ENCODE data around the gene FAM32A. TPM values are rescaled to one million over a fixed set of nuclear protein-coding genes. Genes with fewer than 3 reads are reported as not detected.

Gene FAM32A
- polyA plus RNA-seq, 2 donors = 63.0 to 68.5 TPM

- Histone ChIP-seq H3K36me3 (ENCODE audit: control insufficient read depth in 2 of 2, insufficient read depth in 2 of 2, low read length in 1 of 2) (peaks cover 0 to 17% of the 10 kb centered on the region in 2 donors), H3K27ac (ENCODE audit: low read depth in 2 of 2, low read length in 1 of 2) (no peak overlapping the region), H3K4me1 (ENCODE audit: control insufficient read depth in 2 of 2, insufficient read depth in 2 of 2, low read length in 1 of 2) (peaks cover 0 to 4% of the 10 kb centered on the region in 2 donors), H3K27me3 (ENCODE audit: control insufficient read depth in 1 of 2, insufficient read depth in 2 of 2, low read length in 2 of 2) (no peaks in the 10 kb centered on the region), H3K9me3 (ENCODE audit: control insufficient read depth in 2 of 2, insufficient read depth in 1 of 2, low read depth in 1 of 2, low read length in 1 of 2) (peaks cover 0 to 7% of the 10 kb centered on the region in 2 donors), H3K4me3 (ENCODE audit: low read depth in 1 of 2, low read length in 2 of 2) (no peak overlapping the region)
- 89 to 90% methylated on average over 13 of the region's 13 CpGs for WGBS, 2 donors
Observed at GRCh38 chr19:16216744-16217670, 31.8 kb downstream of the FAM32A start.

DNA sequence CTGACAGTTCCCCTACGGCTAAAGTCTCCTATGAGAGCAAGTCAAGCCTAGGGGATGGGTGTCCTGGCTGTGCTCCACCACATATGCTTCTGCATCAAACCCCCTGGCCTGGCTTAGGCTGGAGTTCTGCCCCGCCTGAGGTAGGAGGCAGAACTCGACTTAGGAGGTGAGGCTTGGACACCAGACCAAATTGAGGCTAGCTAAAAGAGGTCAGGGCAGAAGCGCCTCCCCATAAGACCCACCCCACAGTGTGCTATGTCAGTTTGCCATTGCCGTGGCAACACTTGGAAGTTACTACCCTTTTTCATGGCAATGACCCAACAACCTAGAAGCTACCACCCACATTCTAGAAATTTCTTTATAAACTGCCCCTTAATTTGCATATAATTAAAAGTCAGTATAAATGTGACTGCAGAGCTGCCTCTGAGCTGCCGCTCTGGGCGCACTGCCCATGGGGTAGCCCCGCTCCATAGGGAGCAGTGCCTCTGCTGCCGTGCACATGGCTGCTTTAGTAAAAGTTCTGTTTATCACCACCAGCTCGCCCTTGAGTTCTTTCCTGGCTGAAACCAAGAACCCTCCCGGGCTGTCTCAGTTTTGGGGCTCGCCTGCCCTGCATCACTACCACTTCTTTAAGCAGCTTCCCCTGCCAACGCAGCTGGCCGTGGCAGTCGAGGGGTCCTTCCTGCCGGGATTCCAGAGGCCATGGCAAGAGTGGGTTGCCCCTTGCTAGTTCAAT is 32.7 kb downstream of the FAM32A start:
- no peaks in the 10 kb centered on the region for H3K27me3 ChIP-seq (ENCODE audit: control insufficient read depth in 1 of 2, insufficient read depth in 2 of 2, low read length in 2 of 2)
- H3K9me3 ChIP-seq (ENCODE audit: control insufficient read depth in 2 of 2, insufficient read depth in 1 of 2, low read depth in 1 of 2, low read length in 1 of 2) = peaks cover 0 to 7% of the 10 kb centered on the region in 2 donors
- WGBS, 2 donors = 90 to 93% methylated on average over 16 of the region's 16 CpGs
- H3K4me3 ChIP-seq (ENCODE audit: low read depth in 1 of 2, low read length in 2 of 2) = no peak overlapping the region
- peaks cover 0 to 17% of the 10 kb centered on the region in 2 donors for H3K36me3 ChIP-seq (ENCODE audit: control insufficient read depth in 2 of 2, insufficient read depth in 2 of 2, low read length in 1 of 2)
- H3K27ac ChIP-seq (ENCODE audit: low read depth in 2 of 2, low read length in 1 of 2) = no peak overlapping the region
- peaks cover 0 to 4% of the 10 kb centered on the region in 2 donors for H3K4me1 ChIP-seq (ENCODE audit: control insufficient read depth in 2 of 2, insufficient read depth in 2 of 2, low read length in 1 of 2)

DNA sequence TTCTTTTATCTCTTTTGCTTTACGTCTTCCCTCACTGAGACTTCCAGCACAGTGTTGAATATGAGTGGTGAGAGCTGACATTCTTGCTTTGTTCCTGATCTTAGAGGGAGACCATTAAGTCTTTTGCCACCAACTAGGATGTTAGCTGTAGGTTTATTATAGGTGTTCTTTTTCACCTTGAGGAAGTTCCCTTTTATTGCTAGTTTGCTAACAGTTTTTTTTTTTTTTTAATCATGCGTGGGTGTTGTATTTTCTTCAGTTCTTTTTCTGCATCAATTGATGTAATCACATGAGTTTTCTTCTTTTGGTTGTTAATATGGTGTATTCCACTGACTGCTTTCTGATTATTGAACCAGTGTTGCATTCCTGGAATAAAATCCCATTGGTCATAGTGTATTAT is 33.6 kb downstream of the FAM32A start:
- H3K4me1 ChIP-seq (ENCODE audit: control insufficient read depth in 2 of 2, insufficient read depth in 2 of 2, low read length in 1 of 2) = peaks cover 0 to 4% of the 10 kb centered on the region in 2 donors
- WGBS, 2 donors = 92 to 96% methylated on average over 2 of the region's 2 CpGs
- H3K27me3 ChIP-seq (ENCODE audit: control insufficient read depth in 1 of 2, insufficient read depth in 2 of 2, low read length in 2 of 2) = no peaks in the 10 kb centered on the region
- H3K9me3 ChIP-seq (ENCODE audit: control insufficient read depth in 2 of 2, insufficient read depth in 1 of 2, low read depth in 1 of 2, low read length in 1 of 2) = peaks cover 0 to 7% of the 10 kb centered on the region in 2 donors
- no peak overlapping the region for H3K4me3 ChIP-seq (ENCODE audit: low read depth in 1 of 2, low read length in 2 of 2)
- no peak overlapping the region for H3K27ac ChIP-seq (ENCODE audit: low read depth in 2 of 2, low read length in 1 of 2)
- H3K36me3 ChIP-seq (ENCODE audit: control insufficient read depth in 2 of 2, insufficient read depth in 2 of 2, low read length in 1 of 2) = peaks cover 3 to 22% of the 10 kb centered on the region in 2 donors

DNA sequence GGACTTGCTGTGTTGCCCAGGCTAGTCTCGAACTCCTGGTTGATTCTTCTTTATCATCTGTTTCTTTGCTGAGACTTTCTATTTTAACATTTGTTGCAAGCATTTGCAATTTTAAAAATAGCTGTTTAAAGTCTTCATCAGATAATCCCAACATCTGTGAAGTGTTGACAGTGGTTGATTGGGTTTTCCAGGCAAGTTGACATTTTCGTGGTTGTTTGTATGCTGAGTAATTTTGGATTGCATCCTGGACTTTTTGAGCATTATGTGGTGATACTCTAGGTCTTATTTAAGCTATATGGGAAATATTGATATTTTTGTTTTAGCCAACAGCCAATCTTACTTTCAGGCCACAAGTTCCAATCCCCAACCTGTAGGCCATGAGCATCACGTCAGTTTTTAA is 37.6 kb downstream of the FAM32A start:
- Histone ChIP-seq H3K27me3 (ENCODE audit: control insufficient read depth in 1 of 2, insufficient read depth in 2 of 2, low read length in 2 of 2) (no peaks in the 10 kb centered on the region), H3K27ac (ENCODE audit: low read depth in 2 of 2, low read length in 1 of 2) (no peak overlapping the region), H3K9me3 (ENCODE audit: control insufficient read depth in 2 of 2, insufficient read depth in 1 of 2, low read depth in 1 of 2, low read length in 1 of 2) (peaks cover 0 to 7% of the 10 kb centered on the region in 2 donors), H3K36me3 (ENCODE audit: control insufficient read depth in 2 of 2, insufficient read depth in 2 of 2, low read length in 1 of 2) (peaks cover 28 to 37% of the 10 kb centered on the region in 2 donors), H3K4me1 (ENCODE audit: control insufficient read depth in 2 of 2, insufficient read depth in 2 of 2, low read length in 1 of 2) (no peaks in the 10 kb centered on the region), H3K4me3 (ENCODE audit: low read depth in 1 of 2, low read length in 2 of 2) (no peak overlapping the region)
- WGBS, 2 donors = 90 to 91% methylated on average over 3 of the region's 3 CpGs

GRCh38 chr19:16223746-16224145 is 38.5 kb downstream of the FAM32A start:
- peaks cover 0 to 7% of the 10 kb centered on the region in 2 donors for H3K9me3 ChIP-seq (ENCODE audit: control insufficient read depth in 2 of 2, insufficient read depth in 1 of 2, low read depth in 1 of 2, low read length in 1 of 2)
- no peaks in the 10 kb centered on the region for H3K4me1 ChIP-seq (ENCODE audit: control insufficient read depth in 2 of 2, insufficient read depth in 2 of 2, low read length in 1 of 2)
- peaks cover 34 to 41% of the 10 kb centered on the region in 2 donors for H3K36me3 ChIP-seq (ENCODE audit: control insufficient read depth in 2 of 2, insufficient read depth in 2 of 2, low read length in 1 of 2)
- H3K27me3 ChIP-seq (ENCODE audit: control insufficient read depth in 1 of 2, insufficient read depth in 2 of 2, low read length in 2 of 2) = no peaks in the 10 kb centered on the region
- no peak overlapping the region for H3K4me3 ChIP-seq (ENCODE audit: low read depth in 1 of 2, low read length in 2 of 2)
- 83 to 88% methylated on average over 15 of the region's 15 CpGs for WGBS, 2 donors
- H3K27ac ChIP-seq (ENCODE audit: low read depth in 2 of 2, low read length in 1 of 2) = no peak overlapping the region

DNA sequence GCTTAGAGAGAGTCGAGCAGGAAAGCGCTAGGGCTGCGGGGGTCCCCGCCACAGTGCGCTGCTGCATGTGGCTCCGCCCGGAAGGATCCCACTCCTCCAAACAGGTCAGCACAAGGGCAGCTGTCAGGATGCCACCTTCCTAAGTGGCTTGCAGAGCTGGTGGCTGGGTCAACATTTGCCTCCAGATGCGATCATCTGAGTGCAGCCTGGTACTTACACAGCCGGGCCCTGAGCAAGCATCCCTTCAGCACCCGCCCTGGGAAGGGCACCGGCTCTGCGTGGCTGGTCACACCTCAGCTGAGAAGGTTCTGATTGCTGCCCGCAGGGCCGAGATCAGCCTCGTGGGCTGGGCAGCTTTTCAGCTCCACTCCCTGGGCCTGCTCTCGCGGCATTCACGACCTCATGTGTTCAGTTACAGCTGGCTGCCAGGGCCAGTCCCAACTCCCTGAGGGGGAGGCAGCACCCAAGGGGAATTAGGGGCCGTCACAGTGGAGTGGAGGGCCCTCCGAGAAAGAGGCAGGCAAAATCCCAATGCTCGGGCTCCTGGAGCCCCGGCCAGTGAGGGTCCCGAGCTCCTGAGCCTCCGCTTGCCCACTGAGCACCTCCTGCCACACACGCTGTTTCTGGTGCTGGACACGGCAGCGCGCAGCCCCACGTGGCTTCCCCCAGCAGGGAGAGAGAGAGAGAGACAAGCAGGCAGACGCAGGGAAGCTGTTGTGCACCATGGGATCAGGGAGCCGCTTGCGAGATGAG is 39.3 kb downstream of the FAM32A start:
- H3K9me3 ChIP-seq (ENCODE audit: control insufficient read depth in 2 of 2, insufficient read depth in 1 of 2, low read depth in 1 of 2, low read length in 1 of 2) = peaks cover 0 to 7% of the 10 kb centered on the region in 2 donors
- 89 to 92% methylated on average over 32 of the region's 32 CpGs for WGBS, 2 donors
- H3K36me3 ChIP-seq (ENCODE audit: control insufficient read depth in 2 of 2, insufficient read depth in 2 of 2, low read length in 1 of 2) = peaks cover 37 to 48% of the 10 kb centered on the region in 2 donors
- no peaks in the 10 kb centered on the region for H3K4me1 ChIP-seq (ENCODE audit: control insufficient read depth in 2 of 2, insufficient read depth in 2 of 2, low read length in 1 of 2)
- H3K4me3 ChIP-seq (ENCODE audit: low read depth in 1 of 2, low read length in 2 of 2) = no peak overlapping the region
- H3K27ac ChIP-seq (ENCODE audit: low read depth in 2 of 2, low read length in 1 of 2) = no peak overlapping the region
- H3K27me3 ChIP-seq (ENCODE audit: control insufficient read depth in 1 of 2, insufficient read depth in 2 of 2, low read length in 2 of 2) = no peaks in the 10 kb centered on the region

GRCh38 chr19:16225279-16226183 is 40.3 kb downstream of the FAM32A start:
- WGBS, 2 donors = 93 to 94% methylated on average over 21 of the region's 21 CpGs
- no peak overlapping the region for H3K4me3 ChIP-seq (ENCODE audit: low read depth in 1 of 2, low read length in 2 of 2)
- peaks cover 37 to 51% of the 10 kb centered on the region in 2 donors for H3K36me3 ChIP-seq (ENCODE audit: control insufficient read depth in 2 of 2, insufficient read depth in 2 of 2, low read length in 1 of 2)

DNA sequence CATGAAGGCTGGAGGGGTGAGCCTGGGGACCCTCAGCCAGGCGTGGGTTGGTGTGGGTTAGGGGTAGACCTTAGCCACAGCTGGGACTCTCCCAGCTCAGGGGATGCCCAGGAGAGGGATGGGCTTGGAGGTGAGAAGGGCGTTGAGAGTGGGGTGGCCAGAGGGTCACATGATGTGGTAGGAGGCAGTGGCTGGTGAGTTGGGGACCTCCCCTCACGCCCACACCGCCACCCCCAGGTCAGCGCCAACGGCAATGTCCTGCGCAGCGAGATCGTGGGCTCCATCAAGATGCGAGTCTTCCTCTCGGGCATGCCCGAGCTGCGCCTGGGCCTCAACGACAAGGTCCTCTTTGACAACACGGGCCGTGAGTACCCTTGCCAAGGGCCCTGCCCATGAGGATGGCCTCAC is 41.0 kb downstream of the FAM32A start:
- H3K4me1 ChIP-seq (ENCODE audit: control insufficient read depth in 2 of 2, insufficient read depth in 2 of 2, low read length in 1 of 2) = no peaks in the 10 kb centered on the region
- peaks cover 0 to 3% of the 10 kb centered on the region in 2 donors for H3K9me3 ChIP-seq (ENCODE audit: control insufficient read depth in 2 of 2, insufficient read depth in 1 of 2, low read depth in 1 of 2, low read length in 1 of 2)
- H3K36me3 ChIP-seq (ENCODE audit: control insufficient read depth in 2 of 2, insufficient read depth in 2 of 2, low read length in 1 of 2) = peaks cover 37 to 51% of the 10 kb centered on the region in 2 donors
- 95 to 98% methylated on average over 16 of the region's 16 CpGs for WGBS, 2 donors
- H3K4me3 ChIP-seq (ENCODE audit: low read depth in 1 of 2, low read length in 2 of 2) = no peak overlapping the region
- H3K27ac ChIP-seq (ENCODE audit: low read depth in 2 of 2, low read length in 1 of 2) = no peak overlapping the region
- no peaks in the 10 kb centered on the region for H3K27me3 ChIP-seq (ENCODE audit: control insufficient read depth in 1 of 2, insufficient read depth in 2 of 2, low read length in 2 of 2)

More at GRCh38 chr19:16225279-16226183, 40.3 kb downstream of the FAM32A start:
- Histone ChIP-seq H3K9me3 (ENCODE audit: control insufficient read depth in 2 of 2, insufficient read depth in 1 of 2, low read depth in 1 of 2, low read length in 1 of 2) (peaks cover 0 to 6% of the 10 kb centered on the region in 2 donors), H3K4me1 (ENCODE audit: control insufficient read depth in 2 of 2, insufficient read depth in 2 of 2, low read length in 1 of 2) (no peaks in the 10 kb centered on the region), H3K27me3 (ENCODE audit: control insufficient read depth in 1 of 2, insufficient read depth in 2 of 2, low read length in 2 of 2) (no peaks in the 10 kb centered on the region), H3K27ac (ENCODE audit: low read depth in 2 of 2, low read length in 1 of 2) (no peak overlapping the region)

All from esophagus (tissue), 2 donors.